GM12878 (cell line): ENCODE data around the gene SVIP. TPM values are rescaled to one million over a fixed set of nuclear protein-coding genes. Genes with fewer than 3 reads are reported as not detected.

Experiments used
- BRCA1 ChIP-seq: IDR thresholded peaks from 2 replicates; pipeline ENCODE4 v1.6.1; 2011; ENCODE audit warnings: low read depth, low read length, improper control_type of control experiment
- CHD4 ChIP-seq: fragments of 200-600 bp; sonication (generic); IDR thresholded peaks from 2 replicates; pipeline ENCODE4 v1.6.1; 2016; ENCODE audit warnings: mild to moderate bottlenecking
- HDGF ChIP-seq: fragments of 450-650 bp; IDR thresholded peaks from 2 replicates; pipeline ENCODE4 v1.6.1; 2016; ENCODE audit warnings: antibody characterized with exemption
- IKZF2 ChIP-seq, 2 experiments: fragments of 450-650 bp; IDR thresholded peaks; 2 replicates each; pipeline ENCODE4 v1.6.1; 2017; ENCODE audit warnings: mild to moderate bottlenecking in 2 of 2, moderate library complexity in 2 of 2
- JUNB ChIP-seq: IDR thresholded peaks from 2 replicates; pipeline ENCODE4 v1.6.1; 2016; ENCODE audit warnings: antibody characterized with exemption, mild to moderate bottlenecking
- JUND ChIP-seq: IDR thresholded peaks from 2 replicates; pipeline ENCODE4 v1.6.1; 2012; ENCODE audit warnings: low read depth, mild to moderate bottlenecking, low read length, improper control_type of control experiment, moderate library complexity
- POU2F2 ChIP-seq: IDR thresholded peaks from 3 replicates; pipeline ENCODE4 v1.6.1; 2011; ENCODE audit warnings: low read depth, mild to moderate bottlenecking, low read length, borderline replicate concordance
- SIN3A ChIP-seq: IDR thresholded peaks from 2 replicates; pipeline ENCODE4 v1.6.1; 2012; ENCODE audit warnings: low read depth, low read length, improper control_type of control experiment
- SKIL ChIP-seq: fragments of 450-650 bp; IDR thresholded peaks from 2 replicates; pipeline ENCODE4 v1.6.1; 2017; ENCODE audit warnings: mild to moderate bottlenecking, low read depth, inconsistent platforms; ENCODE audit not compliant: poor library complexity, severe bottlenecking
- SMC3 ChIP-seq: IDR thresholded peaks from 2 replicates; pipeline ENCODE4 v1.6.1; 2011; ENCODE audit warnings: low read length, improper control_type of control experiment, borderline replicate concordance
- SP1 ChIP-seq: IDR thresholded peaks from one replicate; pipeline ENCODE4 v1.6.1; 2011; ENCODE audit warnings: low read depth, low read length
- SRF ChIP-seq, 2 experiments: IDR thresholded peaks; 2 replicates each; pipeline ENCODE4 v1.6.1; 2011; ENCODE audit warnings: low read depth in 2 of 2, low read length in 2 of 2, mild to moderate bottlenecking in 1 of 2, moderate library complexity in 1 of 2
- ZNF592 ChIP-seq: fragments of 450-650 bp; IDR thresholded peaks from 2 replicates; pipeline ENCODE4 v1.6.1; 2017; ENCODE audit warnings: mild to moderate bottlenecking, moderate library complexity
- polyA plus RNA-seq, 11 experiments: library from polyadenylated mRNA; depleted of rRNA in 4 of 11; unstranded in 6 of 11; stranded (reverse) in 5 of 11; fragments of >200 nt; fragmentation: Nextera tagmentation in 4 of 11; fragmentation: Illumina TruSeq in 1 of 11; extraction: Ambion mirVana in 4 of 11; extraction: Trizol in 1 of 11; gene quantifications; 1 replicate in 1 of 11; 2 replicates in 10 of 11; pipeline versions ENCODE4 v1.2.1 to v1.2.3, GENCODE V29; 2011 to 2016; ENCODE audit warnings: inconsistent platforms in 2 of 11, missing spikeins in 2 of 11, low read depth in 1 of 11
- total RNA-seq, 4 experiments: library from RNA; depleted of rRNA in 3 of 4; stranded (reverse); fragments of >200 nt in 3 of 4; fragmentation: Illumina TruSeq in 1 of 4; extraction: Trizol in 1 of 4; gene quantifications; 2 replicates each; pipeline versions ENCODE4 v1.2.1 to v1.2.3, GENCODE V29; 2013 to 2021
- TF ChIP-seq, protein P1 (sequence below): IDR thresholded peaks from 2 replicates; pipeline ENCODE4 v1.6.1; 2011; ENCODE audit warnings: low read depth, low read length, improper control_type of control experiment, borderline replicate concordance
- TF ChIP-seq, protein P2 (sequence below): IDR thresholded peaks from 2 replicates; pipeline ENCODE4 v1.6.1; 2012; ENCODE audit warnings: improper control_type of control experiment, low read depth, low read length; ENCODE audit not compliant: insufficient replicate concordance
- TF ChIP-seq, protein P3 (sequence below): fragments of 450-650 bp; IDR thresholded peaks from 2 replicates; pipeline ENCODE4 v1.6.1; 2016; ENCODE audit warnings: mild to moderate bottlenecking

SVIP gene
- total and polyA plus RNA-seq, 10 of the 15 experiments (the other 5 are each of a cell fraction or from before 2014, with no cell fraction given) = 17.8 to 78.0 (median 55.4) TPM

DNA sequence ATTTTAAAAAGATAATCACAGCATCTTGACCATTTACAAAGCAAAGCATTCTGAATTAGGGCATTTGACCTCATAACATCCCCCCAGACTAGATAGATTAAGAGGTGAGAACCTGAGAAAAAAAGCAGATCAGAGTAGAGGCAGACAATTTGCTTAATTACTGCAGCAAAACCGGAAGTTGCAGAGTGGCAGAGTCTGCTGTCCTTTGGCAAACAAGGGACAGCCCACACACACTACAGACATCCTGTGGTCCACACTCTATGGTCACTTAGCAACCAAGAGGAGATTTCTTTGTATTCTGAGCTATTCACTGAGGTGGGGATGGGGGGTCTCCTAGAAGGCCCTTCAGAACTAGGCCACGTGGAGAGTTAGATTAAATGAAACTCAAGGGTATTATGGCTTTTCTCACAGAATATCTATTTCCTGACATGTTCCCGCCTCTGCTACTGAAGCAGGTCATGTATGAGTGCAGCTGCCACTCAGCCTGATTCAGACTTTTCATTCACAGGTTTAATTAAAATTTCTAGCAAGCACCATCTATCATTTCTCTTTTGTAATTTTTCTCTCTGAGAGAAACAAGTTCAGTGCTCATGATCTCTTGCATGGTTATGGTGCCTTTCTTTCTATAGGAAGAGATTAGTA lies 48.5 kb downstream of the SVIP start (continued):
- TF ChIP-seq ZNF592 (0 out of 2 replicates have a peak, but pooled peaks have one; percentile 29), SRF (IDR thresholded peaks at IDR 0.05; ENCODE audit: low read depth in 2 of 2, low read length in 2 of 2) (no peak), SMC3 (no peak), JUNB (no peak), POU2F2 (peak; percentile 19; the same call in 1 of the 3 replicates), SIN3A (no peak), HDGF (no peak), IKZF2 (IDR thresholded peaks at IDR 0.05) (no peak; a peak in 1 of 4 replicates), SP1 (no peak), SKIL (no peak), BRCA1 (no peak), JUND (no peak), CHD4 (no peak)
- TF ChIP-seq, protein P1, sequence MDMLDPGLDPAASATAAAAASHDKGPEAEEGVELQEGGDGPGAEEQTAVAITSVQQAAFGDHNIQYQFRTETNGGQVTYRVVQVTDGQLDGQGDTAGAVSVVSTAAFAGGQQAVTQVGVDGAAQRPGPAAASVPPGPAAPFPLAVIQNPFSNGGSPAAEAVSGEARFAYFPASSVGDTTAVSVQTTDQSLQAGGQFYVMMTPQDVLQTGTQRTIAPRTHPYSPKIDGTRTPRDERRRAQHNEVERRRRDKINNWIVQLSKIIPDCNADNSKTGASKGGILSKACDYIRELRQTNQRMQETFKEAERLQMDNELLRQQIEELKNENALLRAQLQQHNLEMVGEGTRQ = no peak
- TF ChIP-seq, protein P2, sequence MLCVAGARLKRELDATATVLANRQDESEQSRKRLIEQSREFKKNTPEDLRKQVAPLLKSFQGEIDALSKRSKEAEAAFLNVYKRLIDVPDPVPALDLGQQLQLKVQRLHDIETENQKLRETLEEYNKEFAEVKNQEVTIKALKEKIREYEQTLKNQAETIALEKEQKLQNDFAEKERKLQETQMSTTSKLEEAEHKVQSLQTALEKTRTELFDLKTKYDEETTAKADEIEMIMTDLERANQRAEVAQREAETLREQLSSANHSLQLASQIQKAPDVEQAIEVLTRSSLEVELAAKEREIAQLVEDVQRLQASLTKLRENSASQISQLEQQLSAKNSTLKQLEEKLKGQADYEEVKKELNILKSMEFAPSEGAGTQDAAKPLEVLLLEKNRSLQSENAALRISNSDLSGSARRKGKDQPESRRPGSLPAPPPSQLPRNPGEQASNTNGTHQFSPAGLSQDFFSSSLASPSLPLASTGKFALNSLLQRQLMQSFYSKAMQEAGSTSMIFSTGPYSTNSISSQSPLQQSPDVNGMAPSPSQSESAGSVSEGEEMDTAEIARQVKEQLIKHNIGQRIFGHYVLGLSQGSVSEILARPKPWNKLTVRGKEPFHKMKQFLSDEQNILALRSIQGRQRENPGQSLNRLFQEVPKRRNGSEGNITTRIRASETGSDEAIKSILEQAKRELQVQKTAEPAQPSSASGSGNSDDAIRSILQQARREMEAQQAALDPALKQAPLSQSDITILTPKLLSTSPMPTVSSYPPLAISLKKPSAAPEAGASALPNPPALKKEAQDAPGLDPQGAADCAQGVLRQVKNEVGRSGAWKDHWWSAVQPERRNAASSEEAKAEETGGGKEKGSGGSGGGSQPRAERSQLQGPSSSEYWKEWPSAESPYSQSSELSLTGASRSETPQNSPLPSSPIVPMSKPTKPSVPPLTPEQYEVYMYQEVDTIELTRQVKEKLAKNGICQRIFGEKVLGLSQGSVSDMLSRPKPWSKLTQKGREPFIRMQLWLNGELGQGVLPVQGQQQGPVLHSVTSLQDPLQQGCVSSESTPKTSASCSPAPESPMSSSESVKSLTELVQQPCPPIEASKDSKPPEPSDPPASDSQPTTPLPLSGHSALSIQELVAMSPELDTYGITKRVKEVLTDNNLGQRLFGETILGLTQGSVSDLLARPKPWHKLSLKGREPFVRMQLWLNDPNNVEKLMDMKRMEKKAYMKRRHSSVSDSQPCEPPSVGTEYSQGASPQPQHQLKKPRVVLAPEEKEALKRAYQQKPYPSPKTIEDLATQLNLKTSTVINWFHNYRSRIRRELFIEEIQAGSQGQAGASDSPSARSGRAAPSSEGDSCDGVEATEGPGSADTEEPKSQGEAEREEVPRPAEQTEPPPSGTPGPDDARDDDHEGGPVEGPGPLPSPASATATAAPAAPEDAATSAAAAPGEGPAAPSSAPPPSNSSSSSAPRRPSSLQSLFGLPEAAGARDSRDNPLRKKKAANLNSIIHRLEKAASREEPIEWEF = no peak
- TF ChIP-seq, protein P3, sequence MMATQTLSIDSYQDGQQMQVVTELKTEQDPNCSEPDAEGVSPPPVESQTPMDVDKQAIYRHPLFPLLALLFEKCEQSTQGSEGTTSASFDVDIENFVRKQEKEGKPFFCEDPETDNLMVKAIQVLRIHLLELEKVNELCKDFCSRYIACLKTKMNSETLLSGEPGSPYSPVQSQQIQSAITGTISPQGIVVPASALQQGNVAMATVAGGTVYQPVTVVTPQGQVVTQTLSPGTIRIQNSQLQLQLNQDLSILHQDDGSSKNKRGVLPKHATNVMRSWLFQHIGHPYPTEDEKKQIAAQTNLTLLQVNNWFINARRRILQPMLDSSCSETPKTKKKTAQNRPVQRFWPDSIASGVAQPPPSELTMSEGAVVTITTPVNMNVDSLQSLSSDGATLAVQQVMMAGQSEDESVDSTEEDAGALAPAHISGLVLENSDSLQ = peak; percentile 95
